GM12892 (cell line): Measurements from ENCODE around the gene AXDND1.

ENCODE experiments used
- POLR2A ChIP-seq: IDR thresholded peaks from 2 replicates; pipeline ENCODE4 v1.6.1; 2011; ENCODE audit warnings: low read depth, low read length, control low read depth
- POLR2AphosphoS5 ChIP-seq: IDR thresholded peaks from 2 replicates; pipeline ENCODE4 v1.6.1; 2011; ENCODE audit warnings: low read depth, low read length, control low read depth
- TAF1 ChIP-seq: IDR thresholded peaks from 2 replicates; pipeline ENCODE4 v1.6.1; 2011; ENCODE audit warnings: low read depth, mild to moderate bottlenecking, control low read depth, low read length, borderline replicate concordance

- no peak for TF ChIP-seq POLR2AphosphoS5
- TF ChIP-seq POLR2A = no peak
- no peak for TF ChIP-seq TAF1
Measured at GRCh38 chr1:179576509-179576908, 210.7 kb downstream of the AXDND1 start.
